Stimulated activated naive CD4-positive, alpha-beta T cell treated with Interleukin-2 at 50 U/mL for 16 hours (primary cell): ENCODE measurements around the gene TPD52L2.
"Not testable (repeated sequence)": the region's sequence is repeated elsewhere in the genome, so short reads cannot be mapped to it uniquely, and the experiment has no call there.

ENCODE experiments used
- DNase-seq: peaks from one replicate; lab custom pipeline; 2025; lab: John Stamatoyannopoulos, UW

Gene TPD52L2

DNA sequence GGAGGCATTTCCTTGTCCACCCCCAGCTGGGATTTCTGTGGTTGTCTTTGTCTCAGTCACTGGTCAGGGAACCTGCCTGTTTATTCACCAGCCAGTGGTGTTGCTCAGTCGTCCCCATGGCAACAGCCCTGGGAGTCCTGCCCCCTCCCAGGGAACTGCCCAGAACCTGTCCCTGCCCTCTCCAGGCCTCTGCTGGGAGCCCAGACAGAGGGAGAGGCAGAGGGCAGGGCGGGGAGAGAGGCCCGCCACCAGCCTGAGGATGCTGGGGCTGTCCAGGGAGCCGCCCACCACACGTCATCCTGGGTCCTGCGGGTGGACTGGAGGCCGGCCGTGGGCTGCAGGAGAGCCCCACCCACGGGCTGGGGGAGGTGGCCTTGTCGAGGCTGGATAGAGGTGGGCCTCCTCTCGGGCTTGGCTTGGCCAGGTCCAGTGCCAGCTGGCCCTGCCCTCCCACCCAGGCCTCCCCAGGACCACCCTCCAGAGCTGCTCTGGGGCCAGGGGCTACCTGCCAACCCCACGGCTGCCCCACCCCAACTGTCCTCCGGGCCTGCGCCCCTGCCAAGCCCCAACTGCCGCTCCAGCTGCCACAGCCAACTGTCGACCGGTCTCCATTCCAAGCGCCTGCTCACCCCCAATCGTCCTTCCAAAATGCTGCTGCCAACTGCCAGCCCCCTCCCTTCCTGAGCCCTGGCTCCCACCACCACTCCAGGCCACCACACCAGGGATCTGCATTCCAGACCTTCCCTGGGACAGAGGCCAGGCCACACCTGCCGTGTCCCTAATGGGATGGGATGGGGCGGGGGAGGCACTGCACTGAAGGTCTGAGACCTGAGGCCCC lies 29.8 kb upstream of the TPD52L2 start:
- DNase-seq: no peak

DNA sequence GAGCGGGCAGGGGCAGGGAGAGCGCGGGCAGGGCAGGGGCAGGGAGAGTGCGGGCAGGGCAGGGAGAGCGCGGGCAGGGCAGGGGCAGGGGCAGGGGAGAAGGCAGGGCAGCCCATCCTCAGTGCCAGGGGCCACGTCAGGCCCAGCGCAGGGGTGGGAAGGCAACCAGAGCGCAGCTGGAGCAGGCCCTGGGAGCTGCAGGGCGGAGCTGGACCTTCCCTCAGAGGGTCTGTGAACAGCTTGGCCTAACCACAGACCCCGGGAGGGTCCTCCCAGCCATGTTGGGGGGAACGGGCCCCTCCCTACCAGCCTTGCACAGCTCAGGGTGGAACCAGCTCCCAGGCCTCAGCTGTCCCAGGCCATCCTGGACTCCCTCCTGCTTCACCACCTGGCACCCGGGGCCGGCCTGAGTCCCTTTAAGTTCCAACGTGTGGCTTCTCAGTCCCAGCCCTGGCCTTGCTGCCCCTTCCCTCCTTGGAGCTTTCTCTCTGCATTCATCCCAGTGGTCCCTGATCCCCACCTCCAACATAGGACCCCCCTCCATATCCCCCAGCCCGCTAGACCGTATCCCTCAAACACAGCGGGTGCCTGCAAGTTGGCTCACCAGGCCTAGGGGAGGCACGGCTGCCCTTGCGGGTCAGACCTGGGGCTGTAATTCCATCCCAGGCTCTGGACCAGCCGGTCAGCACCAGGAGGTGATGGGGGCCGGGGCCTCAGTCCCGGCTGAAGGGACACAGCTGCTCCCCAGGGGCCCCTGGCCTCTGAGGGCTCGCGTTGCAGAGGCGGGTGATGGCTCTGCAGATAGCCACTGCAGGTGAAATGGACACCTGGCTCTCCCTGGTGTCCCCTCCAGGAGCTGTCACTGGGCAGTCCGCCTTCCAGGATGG lies 28.4 kb upstream of the TPD52L2 start:
- no peak for DNase-seq

GRCh38 chr20:63837479-63837878 lies 27.6 kb upstream of the TPD52L2 start:
- DNase-seq: no peak

- DNase-seq: no peak
These were observed 25.4 kb upstream of the TPD52L2 start for GRCh38 chr20:63839620-63840019.

- no peak for DNase-seq
These were observed 24.7 kb upstream of the TPD52L2 start for GRCh38 chr20:63840405-63840828.

- no peak for DNase-seq
These were observed 22.8 kb upstream of the TPD52L2 start for GRCh38 chr20:63842258-63842657.

DNA sequence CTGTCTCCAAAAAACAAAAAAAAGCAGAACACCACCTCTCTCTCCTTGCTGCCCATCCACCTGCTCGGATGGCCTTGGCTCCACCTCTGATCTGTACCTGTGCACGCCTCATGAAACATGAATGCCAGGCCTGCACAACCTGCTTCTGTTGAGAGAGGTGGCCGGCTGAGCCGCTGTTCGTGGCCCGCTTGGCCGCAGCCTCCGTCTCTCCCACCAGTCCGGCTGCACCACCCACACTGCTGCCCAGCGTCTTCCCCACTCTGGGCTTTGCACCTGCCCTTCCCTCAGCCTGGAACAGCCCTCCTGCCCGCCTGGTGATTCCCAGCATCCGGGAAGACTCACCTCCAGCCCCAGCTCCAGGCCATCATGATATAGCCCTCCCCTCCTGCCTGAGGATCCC lies 21.8 kb upstream of the TPD52L2 start:
- no peak for DNase-seq

DNA sequence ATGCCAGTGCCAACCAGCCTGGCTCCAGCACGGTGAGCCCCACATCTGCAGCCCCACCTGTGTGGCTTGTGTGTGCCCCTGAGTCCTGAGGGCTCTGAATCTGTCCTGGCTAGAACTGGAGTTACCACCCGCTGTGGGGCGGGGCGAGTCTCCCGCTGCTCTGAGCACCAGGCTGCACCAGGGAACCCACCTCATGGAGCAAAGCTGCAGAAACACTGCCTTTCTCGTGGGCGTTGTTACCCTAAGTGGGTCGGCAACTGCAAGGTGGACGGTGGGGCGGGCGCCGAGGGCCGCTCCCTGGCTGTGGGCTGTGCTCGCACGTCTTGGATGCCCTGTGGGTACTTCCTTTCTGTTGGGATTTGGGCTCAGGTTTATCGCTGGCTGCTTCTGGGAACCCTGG lies 21.3 kb upstream of the TPD52L2 start:
- DNase-seq: no peak

DNA sequence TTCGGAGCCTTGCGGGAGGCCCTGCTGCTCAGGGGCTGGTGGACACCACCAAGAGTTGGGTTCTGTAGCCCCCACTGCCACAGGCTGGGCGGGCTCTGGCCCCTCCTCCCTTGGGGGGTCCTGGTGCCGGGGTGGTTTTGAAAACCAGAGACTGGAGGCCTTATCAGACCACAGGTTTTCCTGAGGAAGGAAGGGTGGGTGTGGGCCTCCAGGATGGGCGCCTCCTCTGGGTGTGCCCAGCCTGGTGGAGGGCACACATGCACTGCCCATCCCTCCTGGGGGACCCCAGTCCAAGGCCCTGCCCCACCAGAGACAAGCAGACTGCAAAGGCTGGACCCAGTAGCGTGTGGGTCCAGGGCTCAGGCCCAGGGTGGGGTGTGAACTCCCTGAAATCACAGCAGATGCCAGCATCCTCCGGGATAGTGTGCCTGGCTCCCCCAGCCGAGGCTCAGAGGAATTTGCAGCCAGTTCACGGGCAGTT lies 20.5 kb upstream of the TPD52L2 start:
- no peak for DNase-seq

DNA sequence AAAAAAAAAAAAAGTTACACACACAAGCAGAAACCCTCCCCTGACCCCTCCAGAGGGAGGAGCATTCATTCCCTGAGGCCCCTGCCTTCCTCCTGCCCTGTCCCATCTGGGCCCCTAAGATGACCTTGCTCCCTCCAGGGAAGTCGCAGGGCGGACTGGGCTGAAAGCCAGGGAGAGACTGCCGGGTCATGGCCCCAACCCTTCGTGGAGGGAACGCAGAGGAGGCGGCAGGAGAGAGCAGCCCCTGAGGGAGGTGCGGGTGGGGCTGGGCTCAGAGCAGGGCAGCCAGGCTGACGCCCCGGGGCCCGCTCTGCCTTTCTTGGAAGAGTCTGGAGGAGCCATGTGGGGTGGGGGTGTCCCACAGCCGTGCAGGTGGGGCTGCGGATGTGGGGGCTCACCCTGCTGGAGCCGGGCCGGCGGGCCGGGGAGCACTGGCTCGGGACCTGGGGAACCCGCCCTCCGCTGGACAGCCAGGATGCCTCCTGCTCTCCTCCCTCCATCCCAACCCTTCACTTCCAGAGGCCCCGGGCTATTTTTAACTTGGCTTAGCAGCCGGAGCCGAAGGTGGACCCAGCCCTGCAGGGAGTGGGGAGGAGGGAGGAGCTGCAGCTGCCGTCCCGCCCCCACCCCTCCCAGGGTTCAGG lies 18.8 kb upstream of the TPD52L2 start:
- DNase-seq: no peak

DNA sequence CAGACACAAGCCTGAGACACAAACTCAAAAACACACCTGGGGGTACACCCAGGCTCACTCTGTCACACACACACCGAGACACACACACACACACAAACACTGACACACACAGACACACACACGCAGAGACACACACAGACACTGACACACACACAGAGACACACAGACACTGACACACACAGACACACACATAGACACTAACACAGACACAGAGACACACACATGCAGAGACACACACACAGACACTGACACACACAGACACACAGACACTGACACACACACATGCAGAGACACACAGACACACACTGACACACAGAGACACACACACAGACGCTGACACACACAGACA lies 18.2 kb upstream of the TPD52L2 start:
- DNase-seq: no peak

- DNase-seq: no peak
These were observed 17.6 kb upstream of the TPD52L2 start for GRCh38 chr20:63847237-63848002.

- DNase-seq: no peak
These were observed 16.8 kb upstream of the TPD52L2 start for GRCh38 chr20:63848003-63848911.

DNA sequence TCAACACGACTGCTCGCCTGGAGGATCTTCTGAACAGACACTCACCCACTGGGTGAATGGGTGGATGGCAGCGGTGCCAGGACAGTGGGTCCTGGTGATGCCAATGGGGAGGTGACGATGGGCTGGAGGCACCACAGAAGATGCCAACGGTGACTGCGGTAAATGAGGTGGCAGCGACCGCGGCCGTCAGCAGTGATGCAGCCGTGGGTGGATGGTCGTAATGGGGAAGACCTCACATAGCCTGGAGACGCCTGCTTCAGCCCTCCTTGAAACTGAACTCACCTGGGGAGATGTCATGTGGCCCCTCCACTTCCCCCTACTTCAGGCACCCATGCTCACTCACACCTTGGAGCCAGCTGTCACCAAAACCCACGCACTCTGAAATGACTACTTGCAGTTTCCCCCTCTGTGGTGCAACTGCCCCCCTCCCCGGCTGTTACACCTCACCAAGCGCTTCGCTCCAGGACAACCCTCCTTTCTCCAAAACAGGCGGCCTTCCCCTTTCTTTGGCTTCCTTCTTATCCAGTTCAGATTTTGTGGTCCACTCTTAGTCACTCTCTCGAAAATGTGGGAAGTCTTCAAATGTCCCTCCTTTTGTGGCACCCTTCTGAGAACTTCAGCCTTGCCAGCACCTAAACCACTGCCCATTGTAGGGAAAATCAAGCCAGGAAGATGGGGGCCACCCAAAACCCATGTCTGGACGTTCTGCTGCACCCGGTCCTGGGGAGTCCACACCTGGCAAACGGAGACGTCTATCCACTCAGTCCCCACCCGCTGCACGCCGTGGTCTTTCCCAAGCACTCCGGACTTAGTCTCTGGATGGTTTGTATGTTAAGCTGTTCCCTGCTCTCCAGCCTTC lies 14.2 kb upstream of the TPD52L2 start:
- peak; percentile 60 for DNase-seq

- DNase-seq: not testable (repeated sequence)
These were observed 13.5 kb upstream of the TPD52L2 start for GRCh38 chr20:63851548-63851943.

DNA sequence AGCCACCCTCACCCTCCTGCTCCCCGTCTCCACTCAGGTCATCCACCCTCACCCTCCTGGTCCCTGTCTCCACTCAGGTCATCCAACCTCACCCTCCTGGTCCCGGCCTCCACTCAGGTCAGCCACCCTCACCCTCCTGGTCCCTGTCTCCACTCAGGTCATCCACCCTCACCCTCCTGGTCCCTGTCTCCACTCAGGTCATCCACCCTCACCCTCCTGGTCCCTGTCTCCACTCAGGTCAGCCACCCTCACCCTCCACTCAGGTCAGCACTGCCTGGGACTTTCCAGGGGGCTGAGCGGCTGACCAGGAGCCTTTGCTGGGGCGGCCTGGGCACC lies 11.4 kb upstream of the TPD52L2 start:
- not testable (repeated sequence) for DNase-seq

GRCh38 chr20:63854069-63854765 lies 10.9 kb upstream of the TPD52L2 start:
- no peak for DNase-seq

DNA sequence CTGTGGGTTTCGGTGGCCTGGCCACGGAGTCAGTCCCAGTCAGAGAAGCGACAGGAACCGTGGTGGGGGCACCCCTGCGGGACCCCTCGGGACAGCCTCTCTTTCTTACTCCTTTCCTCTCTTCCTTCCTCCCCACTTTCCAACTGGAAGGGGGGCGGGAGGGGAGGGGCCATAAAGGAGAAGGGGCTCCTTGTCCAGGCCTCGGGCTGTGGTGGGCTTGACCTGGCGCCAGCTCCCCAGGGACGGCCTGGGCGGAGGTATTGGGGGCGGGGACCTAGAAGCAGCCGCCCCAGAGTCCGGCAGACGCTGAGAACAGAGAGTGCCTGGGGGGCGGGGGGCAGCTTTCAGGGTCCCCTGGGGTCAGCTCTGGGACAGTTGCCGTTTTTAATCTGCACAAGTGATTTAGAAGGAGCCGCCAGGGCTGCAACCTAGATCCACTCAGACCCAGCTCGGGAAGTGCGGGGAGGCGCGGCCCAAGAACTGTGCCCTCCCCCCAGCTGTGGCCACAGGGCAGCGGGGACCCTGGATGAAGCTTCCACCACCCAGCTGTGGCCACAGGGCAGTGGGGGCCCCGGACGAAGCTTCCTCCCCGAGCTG lies 10.2 kb upstream of the TPD52L2 start:
- no peak for DNase-seq
